GM21717 (cell line): ENCODE measurements around the gene SLITRK1.

Experiments
- ATAC-seq: cut with Tn5 transposase; IDR thresholded peaks from one replicate; pipeline ENCODE4 v1.9.1; 2021; ENCODE audit warnings: mild to moderate bottlenecking, moderate library complexity; ENCODE audit not compliant: unreplicated experiment

Gene SLITRK1

GRCh38 chr13:83867708-83868107, 14.6 kb downstream of the SLITRK1 start:
- ATAC-seq = no peak

GRCh38 chr13:83865161-83866137, 16.8 kb downstream of the SLITRK1 start:
- ATAC-seq = no peak

- ATAC-seq = no peak
These were observed 28.5 kb downstream of the SLITRK1 start for GRCh38 chr13:83853771-83854170.

GRCh38 chr13:83845106-83845505, 37.2 kb downstream of the SLITRK1 start:
- ATAC-seq = no peak

- no peak for ATAC-seq
These were observed 43.1 kb downstream of the SLITRK1 start for GRCh38 chr13:83839146-83839545.

GRCh38 chr13:83831796-83832195, 50.5 kb downstream of the SLITRK1 start:
- ATAC-seq = no peak

GRCh38 chr13:83829810-83830209, 52.5 kb downstream of the SLITRK1 start:
- no peak for ATAC-seq

GRCh38 chr13:83827338-83827737, 54.9 kb downstream of the SLITRK1 start:
- no peak for ATAC-seq
